Upper lobe of left lung (tissue), 4 donors: ENCODE measurements around the gene PCGF3.

Source experiments
- CTCF ChIP-seq, 6 experiments: fragments of 450-650 bp in 4 of 6; fragments of 200-600 bp in 2 of 6; sonication (generic) in 2 of 6; IDR thresholded peaks; one replicate each; pipeline ENCODE4 v1.5.1; 2016 to 2019; ENCODE audit warnings: antibody characterized with exemption in 6 of 6
- EP300 ChIP-seq, 4 donors: sonication (generic); formaldehyde crosslinking; IDR thresholded peaks; one replicate each; pipeline ENCODE4 v1.5.1; 2017; ENCODE audit warnings: antibody characterized with exemption in 4 of 4, control low read depth in 2 of 4
- POLR2A ChIP-seq, 4 donors: fragments of 450-650 bp; IDR thresholded peaks; one replicate each; pipeline ENCODE4 v1.5.1; 2016 to 2017; ENCODE audit warnings: antibody characterized with exemption in 4 of 4, mild to moderate bottlenecking in 2 of 4

- no peak for TF ChIP-seq POLR2A (IDR thresholded peaks at IDR 0.05)
- TF ChIP-seq CTCF (IDR thresholded peaks at IDR 0.05) = no peak
- TF ChIP-seq EP300 (IDR thresholded peaks at IDR 0.05) = no peak
These were observed 34.4 kb downstream of the PCGF3 start for GRCh38 chr4:740011-740410.
